ENCODE data around the gene PTGER1.
"Not testable (repeated sequence)": the region's sequence is repeated elsewhere in the genome, so short reads cannot be mapped to it uniquely, and the experiment has no call there.

PTGER1 gene, protein sequence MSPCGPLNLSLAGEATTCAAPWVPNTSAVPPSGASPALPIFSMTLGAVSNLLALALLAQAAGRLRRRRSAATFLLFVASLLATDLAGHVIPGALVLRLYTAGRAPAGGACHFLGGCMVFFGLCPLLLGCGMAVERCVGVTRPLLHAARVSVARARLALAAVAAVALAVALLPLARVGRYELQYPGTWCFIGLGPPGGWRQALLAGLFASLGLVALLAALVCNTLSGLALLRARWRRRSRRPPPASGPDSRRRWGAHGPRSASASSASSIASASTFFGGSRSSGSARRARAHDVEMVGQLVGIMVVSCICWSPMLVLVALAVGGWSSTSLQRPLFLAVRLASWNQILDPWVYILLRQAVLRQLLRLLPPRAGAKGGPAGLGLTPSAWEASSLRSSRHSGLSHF
- total RNA-seq, result 0 to 0.08 (median 0.03) reads per million in 18 experiments

DNA sequence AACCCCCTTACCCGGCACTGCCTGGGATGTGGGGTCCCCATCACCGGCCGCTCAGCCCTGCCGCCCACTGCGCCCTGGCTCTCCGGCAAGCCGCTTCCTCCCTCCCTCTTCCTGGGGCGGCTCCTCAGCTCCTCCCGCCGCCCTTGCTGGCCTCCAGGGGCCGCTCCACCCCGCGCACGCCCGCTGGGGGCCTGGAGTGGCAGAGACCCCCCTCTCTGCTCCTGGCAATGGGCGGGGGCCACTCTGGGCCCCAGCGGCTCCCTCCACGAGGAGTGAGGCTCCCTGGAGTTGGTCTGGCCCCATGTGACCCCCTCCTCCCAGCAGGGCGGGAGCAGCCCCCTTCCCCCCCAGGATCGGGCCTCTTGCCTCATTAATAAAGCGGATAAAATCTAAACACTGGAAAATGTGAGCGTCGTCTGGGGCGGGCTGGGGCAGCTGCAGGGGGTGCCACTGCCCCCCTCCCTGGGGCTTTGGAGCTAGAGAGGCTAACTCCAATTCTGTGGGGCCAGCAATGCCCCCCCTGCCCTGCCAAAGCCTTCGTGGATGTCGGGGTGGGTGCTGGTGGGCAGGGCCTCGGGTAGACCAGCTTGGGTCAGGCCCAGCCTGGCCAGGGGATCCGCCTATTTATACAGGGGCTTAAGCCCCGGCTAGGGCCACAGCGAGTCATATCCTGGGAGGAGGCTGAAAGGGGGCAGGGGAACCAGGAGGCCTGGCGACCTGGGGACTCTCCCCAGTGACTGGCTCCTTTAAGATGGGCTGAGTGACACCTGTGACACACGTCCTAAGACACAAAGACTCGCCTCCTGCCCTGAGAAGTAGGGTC, at the start of gene PTGER1:
TSS of gene PTGER1 (minus strand) at position 104 of the 823 bp plus-strand sequence. CDS start 1,034 bp downstream, outside the sequence.
- DNase-seq, result peak; percentile 20 to 33

GRCh38 chr19:14520543-14520942, 45.4 kb upstream of the PTGER1 start:
- DNase-seq, result no peak

GRCh38 chr19:14519860-14520407, 44.8 kb upstream of the PTGER1 start:
- DNase-seq, result peak; percentile 75 to 81

DNA sequence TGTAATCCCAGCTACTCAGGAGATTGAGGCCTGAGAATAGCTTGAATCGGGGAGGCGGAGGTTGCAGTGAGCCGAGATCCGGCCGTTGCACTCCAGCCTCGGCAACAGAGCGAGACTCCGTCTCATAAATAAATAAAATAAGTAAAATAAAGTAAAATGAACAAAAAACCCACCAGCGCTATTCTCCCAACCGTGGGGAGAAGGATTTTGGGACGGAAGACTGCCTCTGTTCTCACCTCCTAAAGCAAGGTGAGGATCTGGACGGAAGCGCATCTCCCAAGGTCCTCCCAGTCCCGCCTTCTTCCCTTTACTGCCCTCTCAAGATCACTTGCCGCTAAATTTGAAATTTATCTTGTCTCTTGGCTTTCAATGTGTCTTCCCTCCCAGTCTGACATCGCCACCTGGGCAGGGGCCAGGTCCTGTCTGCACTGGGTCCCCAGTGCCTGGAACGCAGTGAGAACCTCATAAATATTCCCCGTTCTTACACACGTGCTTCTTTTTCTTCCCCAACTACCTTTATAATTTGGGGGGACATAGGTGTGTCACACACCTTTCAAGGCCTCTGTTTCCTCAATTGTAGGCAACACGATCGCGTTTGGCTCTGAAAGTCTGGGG, 44.2 kb upstream of the PTGER1 start:
- no peak for DNase-seq

GRCh38 chr19:14517840-14518505, 42.8 kb upstream of the PTGER1 start, which contains the start of gene DNAJB1:
Gene DNAJB1, minus strand, starts transcription at chr19:14518397. Its CDS starts 48 bp downstream, at chr19:14518349.
- DNase-seq, result peak; percentile 72 to 84

DNA sequence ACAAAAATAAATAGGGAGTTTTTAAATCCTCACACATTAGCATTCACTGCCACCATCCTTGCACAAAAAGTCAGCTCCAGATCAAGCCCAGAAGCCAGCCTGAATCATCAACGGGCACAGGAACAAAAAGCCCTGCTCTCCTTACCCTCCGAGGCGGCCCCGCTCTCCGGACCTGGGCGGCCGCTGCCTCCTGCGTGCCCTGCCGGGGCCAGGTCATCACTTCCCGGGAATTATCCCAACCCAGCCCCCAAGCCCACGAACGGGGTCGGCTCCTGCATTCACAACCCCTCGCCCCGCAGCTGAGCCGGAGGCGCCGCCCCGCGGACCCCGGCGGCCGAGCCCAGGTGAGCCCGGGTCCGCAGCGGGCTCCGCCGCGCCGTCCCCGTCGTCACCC, 42.3 kb upstream of the PTGER1 start:
- no peak for DNase-seq

DNA sequence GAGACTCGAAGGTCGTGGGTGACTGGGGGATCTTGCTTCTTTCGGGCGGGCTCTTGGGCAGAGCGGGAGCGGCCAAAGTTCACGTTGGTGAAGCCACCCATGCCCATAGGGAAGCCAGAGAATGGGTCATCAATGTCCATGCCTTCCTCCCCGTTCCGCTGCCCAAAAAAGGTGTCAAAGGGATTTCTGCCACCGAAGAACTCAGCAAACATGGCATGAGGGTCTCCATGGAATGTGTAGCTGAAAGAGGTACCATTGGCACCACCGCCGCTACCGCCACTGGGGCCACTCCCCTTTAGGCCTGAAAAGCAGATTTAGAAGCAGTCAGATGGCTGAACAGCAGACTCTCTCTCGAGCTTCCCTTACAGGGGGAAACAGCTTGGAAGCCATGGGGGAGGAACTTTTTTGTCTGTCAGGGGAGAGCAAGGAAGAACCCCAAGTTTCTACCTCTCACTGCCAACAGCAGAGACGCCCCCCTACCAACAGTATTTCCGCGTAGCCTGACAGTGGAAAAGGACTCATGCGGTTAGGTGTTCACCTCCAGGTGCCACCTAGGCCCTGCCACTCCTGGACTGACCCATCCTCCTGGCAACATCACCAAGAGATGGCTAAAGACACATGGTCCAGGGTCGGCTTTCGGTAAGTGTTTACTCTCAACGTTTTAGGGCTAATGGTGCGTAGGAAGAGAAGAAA, 41.7 kb upstream of the PTGER1 start:
- DNase-seq, result peak in 1 of 2 donors; percentile 12

DNA sequence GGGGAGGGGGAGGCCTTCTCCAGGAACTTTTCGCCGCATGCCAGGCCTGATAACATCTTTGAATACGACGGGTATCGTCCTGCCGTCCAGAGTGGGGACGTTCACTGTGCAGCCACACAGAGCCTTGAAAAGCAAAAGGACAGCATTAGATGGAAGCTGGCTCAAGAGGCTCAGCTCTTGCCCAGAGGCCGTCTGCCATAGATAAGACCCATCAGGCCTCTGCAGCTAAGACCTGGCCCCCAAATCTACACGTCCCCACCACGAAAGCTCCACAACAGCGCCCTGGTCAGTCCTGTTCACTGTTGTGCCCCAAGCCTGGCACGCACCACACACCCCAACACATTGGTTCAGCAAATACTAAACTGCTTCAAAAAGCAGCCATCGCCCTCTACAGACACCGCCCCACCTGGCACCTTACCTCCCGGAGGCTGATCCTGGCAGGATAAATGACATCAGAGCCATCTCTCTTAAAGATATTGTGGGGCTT, 40.9 kb upstream of the PTGER1 start:
- DNase-seq, result no peak

DNA sequence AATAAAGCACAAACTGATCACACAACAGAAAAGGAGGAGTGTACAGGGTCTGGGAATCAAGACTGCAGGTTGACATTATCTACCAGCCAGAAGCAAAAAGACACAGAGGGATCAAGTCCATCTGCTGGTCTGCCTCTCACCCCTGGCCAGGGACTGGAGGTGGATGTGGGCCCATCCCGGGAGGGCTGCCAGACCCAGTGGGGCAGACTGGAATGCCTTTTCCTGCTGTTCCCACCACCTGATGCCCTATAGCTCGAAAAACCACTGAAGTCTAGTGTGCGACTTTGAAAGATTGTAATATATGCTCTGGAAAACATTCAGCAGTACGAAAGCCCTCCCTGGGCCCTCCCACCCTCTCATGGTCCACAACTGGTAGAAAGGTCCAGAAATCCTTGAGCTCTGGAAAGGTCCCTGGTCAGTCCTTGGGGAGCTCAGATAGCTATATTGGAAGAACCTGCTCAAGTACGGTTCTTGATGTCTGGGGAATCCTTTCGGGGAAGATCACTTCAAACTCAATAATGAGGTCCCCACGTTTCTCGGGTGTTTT, 40.4 kb upstream of the PTGER1 start:
- DNase-seq, result no peak

DNA sequence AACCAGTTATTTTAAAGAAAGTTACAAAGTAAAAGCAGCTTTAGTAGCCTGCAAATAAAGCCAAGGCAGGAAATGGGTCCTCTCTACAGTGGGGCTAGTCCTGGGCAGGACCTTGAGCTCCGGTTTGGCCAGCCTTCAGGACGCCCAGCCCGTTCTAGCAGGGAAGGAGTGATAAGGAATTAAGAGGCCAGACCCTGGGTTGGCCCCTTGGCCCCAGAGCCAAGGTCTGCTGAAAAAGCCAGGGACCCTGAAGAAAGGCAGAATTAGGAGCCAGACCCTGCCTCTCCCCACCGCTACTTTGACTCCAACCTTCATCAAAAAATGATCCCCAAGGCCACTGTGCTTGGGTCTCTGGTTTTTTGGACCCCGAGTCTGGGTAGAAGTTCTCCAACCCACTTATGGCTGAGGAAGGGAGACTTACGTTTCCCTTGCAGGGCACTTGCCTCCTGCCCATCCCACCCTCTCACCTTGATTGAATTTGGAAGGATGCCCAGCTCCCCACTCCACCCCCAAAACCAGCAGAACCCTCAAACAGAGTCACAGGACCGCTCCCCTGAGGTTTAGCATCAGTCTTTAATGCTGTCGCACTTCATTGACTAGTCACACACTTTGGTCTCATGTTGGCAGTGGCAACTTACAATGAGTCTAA, 39.2 kb upstream of the PTGER1 start:
- DNase-seq, result no peak

DNA sequence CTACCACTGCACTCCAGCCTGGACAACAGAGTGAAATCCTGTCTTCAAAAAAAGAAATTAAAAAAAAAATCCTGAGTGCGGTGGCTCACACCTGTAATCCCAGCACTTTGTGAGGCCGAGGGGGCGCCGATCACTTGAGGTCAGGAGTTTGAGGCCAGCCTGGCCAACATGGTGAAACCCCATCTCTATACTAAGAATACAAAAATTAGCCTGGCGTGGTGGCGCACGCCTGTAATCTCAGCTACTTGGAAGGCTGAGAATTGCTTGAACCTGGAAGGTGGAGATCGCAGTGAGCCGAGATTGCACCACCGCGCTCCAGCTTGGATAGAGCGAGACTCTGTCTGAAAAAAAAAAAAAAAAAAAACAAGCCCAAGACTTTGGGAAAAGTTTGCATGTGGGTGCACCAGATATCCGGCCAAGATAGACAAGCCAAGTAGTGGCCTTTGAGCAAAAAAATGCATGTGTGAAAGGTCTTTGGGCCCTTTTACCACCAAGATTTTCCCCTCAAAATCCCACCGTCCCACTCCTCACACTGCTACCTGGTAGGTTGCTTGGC, 37.3 kb upstream of the PTGER1 start:
- DNase-seq, result no peak

DNA sequence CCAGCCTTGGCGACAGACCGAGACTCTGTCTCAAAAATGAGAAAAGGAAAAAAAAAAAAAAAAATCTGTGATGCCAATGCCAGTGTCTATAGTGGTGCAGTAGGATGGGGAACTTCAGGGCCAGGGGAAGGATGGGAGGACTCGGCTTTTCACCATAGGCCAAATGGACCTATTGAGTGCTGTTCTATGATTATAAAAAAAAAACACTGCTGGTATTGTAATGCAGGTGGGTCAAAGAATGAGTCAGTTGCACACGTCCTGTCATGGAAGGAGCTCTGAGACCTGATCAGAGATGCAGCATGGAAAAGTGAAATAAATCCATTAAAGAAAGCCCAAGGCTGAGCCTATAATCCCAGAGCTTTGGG, 36.1 kb upstream of the PTGER1 start:
- DNase-seq, result no peak

DNA sequence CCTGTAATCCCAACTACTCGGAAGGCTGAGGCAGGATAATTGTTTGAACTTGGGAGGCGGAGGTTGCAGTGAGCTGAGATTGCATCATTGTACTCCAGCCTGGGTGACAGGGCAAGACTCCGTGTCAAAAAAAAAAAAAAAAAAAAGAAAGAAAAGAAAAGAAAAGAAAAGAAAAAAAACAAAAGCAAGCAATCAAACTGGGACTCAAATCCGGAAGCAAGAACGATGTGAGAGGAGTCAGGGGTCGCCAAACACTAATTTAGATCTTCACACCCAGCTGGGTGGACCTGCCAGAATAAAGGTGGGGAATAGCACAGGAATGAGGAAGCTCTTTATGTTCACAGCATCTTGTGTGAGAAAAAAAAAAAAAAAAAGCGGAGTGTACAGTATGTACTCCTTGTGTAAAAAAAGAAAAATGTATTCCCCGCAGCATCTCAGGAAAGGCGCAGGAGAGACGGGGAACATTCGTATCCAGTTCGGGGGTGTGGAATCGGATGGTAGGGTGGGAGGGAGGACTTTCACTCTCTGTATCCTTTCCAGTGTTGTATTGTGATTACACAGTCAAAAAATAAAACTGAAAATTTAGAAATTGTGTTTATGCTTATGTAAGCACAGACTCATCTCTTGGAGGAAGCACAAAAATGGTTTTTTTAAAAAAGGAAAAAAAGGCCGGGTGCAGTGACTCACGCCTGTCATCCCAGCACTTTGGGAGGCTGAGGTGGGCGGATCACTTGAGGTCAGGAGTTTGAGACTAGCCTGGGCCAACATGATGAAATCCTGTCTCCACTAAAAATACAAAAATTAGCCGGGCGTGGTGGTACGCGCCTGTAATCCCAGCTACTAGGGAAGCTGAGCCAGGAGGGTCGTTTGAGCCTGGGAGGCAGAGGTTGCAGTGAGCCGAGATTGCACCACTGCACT, 35.4 kb upstream of the PTGER1 start:
- DNase-seq, result peak; percentile 88 to 97

GRCh38 chr19:14507704-14508542, 32.8 kb upstream of the PTGER1 start:
- peak; percentile 85 to 88 for DNase-seq

DNA sequence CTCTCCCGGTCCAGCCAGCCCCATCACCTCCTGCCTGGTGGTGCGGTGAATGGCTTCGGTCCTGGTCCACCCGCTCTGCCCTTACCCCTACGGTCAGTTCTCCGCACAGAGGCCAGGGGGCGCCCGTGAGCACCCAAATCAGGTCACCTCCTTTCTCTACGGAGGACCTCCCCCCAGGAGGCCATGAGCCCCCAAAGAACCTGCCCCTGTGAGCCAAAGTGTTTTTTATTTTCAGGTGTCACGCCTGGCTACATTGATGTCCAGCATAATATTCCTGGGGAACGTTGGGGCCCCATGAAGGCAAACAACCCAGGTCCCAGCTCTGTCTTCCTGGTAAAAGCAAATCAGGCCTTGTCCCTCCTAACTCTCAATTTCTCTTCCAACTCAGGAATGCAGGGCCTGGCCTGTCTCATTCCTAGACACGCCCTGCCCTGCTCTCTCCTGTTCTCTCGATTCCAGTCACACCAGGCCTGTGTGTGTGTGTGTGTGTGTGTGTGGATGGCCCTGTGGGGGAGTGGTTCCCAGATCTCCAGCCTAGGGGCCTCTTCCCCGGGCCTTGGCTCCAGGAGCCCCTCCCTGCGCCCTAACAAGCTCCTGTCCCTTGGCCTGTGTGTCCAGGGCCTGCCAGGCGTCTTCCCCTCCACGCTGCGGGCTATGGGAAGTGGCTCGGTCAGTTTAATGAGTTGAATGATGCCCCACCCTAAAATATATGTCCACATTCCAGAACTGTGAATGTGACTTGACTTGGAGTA, 30.5 kb upstream of the PTGER1 start:
- DNase-seq, result peak; percentile 58 to 72

DNA sequence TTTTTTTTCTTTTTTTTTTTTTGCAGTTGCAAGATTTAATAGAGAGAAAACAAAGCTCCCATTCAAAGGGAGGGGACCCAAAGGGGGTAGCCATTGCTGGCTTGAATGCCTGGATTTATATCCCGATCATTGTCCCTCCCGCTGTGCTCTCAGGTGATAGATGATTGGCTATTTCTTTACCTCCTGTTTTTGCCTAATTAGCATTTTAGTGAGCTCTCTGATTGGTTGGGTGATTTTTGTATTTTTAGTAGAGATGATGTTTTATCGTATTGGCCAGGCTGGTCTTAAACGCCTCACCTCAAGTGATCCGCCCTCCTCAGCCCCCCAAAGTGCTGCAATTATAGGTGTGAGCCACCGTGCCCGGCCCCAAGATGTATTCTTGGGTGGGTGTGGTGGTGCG, 29.4 kb upstream of the PTGER1 start:
- DNase-seq, result not testable (repeated sequence)

- DNase-seq, result no peak
Observed at GRCh38 chr19:14503285-14503684, 28.1 kb upstream of the PTGER1 start.

All from inflammatory macrophage (primary cell).